22Rv1 (cell line): Measurements from ENCODE around the gene SLC10A3.

Experiments used
- ZFX ChIP-seq: fragments of 450-650 bp; IDR thresholded peaks from 2 replicates; pipeline ENCODE4 v1.6.1; 2017; ENCODE audit warnings: antibody characterized with exemption, borderline replicate concordance
- TF ChIP-seq, protein P1 (sequence below): fragments of 450-650 bp; IDR thresholded peaks from 2 replicates; pipeline ENCODE4 v1.5.1; 2017; ENCODE audit warnings: mild to moderate bottlenecking

DNA sequence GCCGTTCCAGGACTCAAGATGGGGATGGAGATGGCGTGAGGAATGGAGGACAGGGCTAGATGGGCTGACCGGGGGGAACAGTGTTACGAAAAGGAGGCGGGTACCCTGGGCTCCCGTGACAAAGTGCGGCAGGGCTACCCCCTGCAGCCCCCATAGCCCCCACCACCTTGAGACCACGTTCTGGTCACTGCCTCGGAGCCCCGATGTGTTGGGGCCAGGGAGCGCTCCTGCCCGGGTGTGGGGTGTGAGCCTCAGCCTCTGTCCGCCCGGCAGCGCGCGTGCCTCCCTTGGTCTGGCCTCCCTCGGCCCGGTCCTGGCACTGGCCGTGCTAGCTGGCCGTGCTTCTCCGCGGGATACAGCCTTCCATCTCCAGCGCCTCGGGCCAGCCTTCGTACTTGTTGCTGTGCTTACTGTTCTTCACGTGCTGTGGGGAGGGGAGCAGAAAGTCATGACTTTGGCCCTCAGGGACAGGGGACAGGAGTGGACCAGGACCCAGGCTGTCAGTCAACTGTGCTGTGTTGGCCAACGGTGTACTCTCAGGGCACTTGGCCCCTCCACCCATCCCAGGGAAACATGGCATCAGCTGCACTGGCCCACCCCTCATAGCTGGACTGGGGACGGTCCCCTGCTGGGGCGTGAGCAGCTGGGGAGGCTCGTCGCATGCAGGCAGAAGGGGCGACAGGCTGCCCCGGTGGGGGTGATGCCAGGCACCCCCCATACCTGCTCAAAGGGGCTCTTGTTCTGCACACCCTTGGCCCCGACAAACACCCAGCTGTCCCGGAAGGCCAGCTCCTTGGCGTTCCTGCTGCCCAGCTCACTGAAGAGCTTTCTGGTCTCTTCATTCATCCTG, 16.3 kb upstream of the SLC10A3 start:
- TF ChIP-seq, protein P1, sequence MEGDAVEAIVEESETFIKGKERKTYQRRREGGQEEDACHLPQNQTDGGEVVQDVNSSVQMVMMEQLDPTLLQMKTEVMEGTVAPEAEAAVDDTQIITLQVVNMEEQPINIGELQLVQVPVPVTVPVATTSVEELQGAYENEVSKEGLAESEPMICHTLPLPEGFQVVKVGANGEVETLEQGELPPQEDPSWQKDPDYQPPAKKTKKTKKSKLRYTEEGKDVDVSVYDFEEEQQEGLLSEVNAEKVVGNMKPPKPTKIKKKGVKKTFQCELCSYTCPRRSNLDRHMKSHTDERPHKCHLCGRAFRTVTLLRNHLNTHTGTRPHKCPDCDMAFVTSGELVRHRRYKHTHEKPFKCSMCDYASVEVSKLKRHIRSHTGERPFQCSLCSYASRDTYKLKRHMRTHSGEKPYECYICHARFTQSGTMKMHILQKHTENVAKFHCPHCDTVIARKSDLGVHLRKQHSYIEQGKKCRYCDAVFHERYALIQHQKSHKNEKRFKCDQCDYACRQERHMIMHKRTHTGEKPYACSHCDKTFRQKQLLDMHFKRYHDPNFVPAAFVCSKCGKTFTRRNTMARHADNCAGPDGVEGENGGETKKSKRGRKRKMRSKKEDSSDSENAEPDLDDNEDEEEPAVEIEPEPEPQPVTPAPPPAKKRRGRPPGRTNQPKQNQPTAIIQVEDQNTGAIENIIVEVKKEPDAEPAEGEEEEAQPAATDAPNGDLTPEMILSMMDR: no peak
- no peak for TF ChIP-seq ZFX
